Esophagus (tissue), 2 donors: ENCODE results near the gene NOSTRIN. TPM values are rescaled to one million over a fixed set of nuclear protein-coding genes. Genes with fewer than 3 reads are reported as not detected.

Source experiments
- H3K27ac ChIP-seq, 2 donors: one replicate each; pipeline ENCODE4 v1.5.1; 2013; ENCODE audit warnings: low read depth in 2 of 2, mild to moderate bottlenecking in 2 of 2, inconsistent platforms in 1 of 2, low read length in 1 of 2, moderate library complexity in 1 of 2
- H3K27me3 ChIP-seq, 2 donors: one replicate each; pipeline ENCODE4 v1.6.1; 2013; ENCODE audit warnings: low read length in 2 of 2, control low read depth in 1 of 2, mild to moderate bottlenecking in 1 of 2; ENCODE audit not compliant: insufficient read depth in 2 of 2, control insufficient read depth in 1 of 2
- H3K36me3 ChIP-seq, 2 donors: one replicate each; pipeline ENCODE4 v1.6.1; 2013; ENCODE audit warnings: low read length in 1 of 2; ENCODE audit not compliant: control insufficient read depth in 2 of 2, insufficient read depth in 2 of 2
- H3K4me1 ChIP-seq, 2 donors: one replicate each; pipeline ENCODE4 v1.6.1; 2013; ENCODE audit warnings: low read length in 1 of 2; ENCODE audit not compliant: control insufficient read depth in 2 of 2, insufficient read depth in 2 of 2
- H3K4me3 ChIP-seq, 2 donors: one replicate each; pipeline ENCODE4 v1.5.1; 2013; ENCODE audit warnings: low read length in 2 of 2, mild to moderate bottlenecking in 2 of 2, low read depth in 1 of 2, moderate library complexity in 1 of 2
- H3K9me3 ChIP-seq, 2 donors: one replicate each; pipeline ENCODE4 v1.6.1; 2013; ENCODE audit warnings: mild to moderate bottlenecking in 2 of 2, low read depth in 1 of 2, low read length in 1 of 2, moderate library complexity in 1 of 2; ENCODE audit not compliant: control insufficient read depth in 2 of 2, insufficient read depth in 1 of 2
- WGBS, 2 donors: extraction: QIAGEN DNeasy Blood & Tissue Kit; methylation state at CpG; one replicate each; pipeline ENCODE4 v1.1.7; 2013; 5-methylcytosine and 5-hydroxymethylcytosine counted together
- polyA plus RNA-seq, 2 donors: library from polyadenylated mRNA; stranded (reverse); fragments of 200-250 nt; gene quantifications; one replicate each; pipeline ENCODE4 v1.2.3, GENCODE V29; 2013
- donor health status: healthy with polysubstance abuse.
- donor health status: Bipolar disorder and iron deficiency.

NOSTRIN gene
- polyA plus RNA-seq, 2 donors = 3.4 to 6.3 TPM

DNA sequence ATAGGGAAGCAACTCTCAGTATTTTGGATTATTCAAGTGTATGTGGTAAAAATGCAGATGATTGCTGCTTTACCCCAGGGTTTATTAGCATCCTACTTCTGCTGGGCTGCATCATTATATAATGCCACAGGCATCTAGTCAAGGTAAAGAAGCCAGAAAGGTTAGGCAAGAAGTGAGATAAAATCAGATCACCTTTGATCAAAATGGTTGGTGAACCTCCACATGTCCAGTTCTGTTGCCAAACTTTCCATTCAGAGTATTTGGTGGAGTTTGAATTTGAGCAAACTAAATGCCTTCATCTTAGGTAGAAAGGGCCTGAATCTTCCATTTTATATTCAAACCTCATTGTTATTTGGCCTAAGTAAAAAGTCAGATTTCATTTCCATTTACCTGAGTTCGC is 29.7 kb upstream of the NOSTRIN start:
- no peaks in the 10 kb centered on the region for H3K27me3 ChIP-seq
- no peak overlapping the region for H3K27ac ChIP-seq
- no peak overlapping the region for H3K4me3 ChIP-seq
- H3K4me1 ChIP-seq = no peaks in the 10 kb centered on the region
- WGBS, 2 donors = 100% methylated on average over 1 of the region's 1 CpG
- H3K9me3 ChIP-seq = no peaks in the 10 kb centered on the region
- no peaks in the 10 kb centered on the region for H3K36me3 ChIP-seq

- 81 to 85% methylated on average over 2 of the region's 2 CpGs for WGBS, 2 donors
- H3K27ac ChIP-seq = no peak overlapping the region
- no peak overlapping the region for H3K4me3 ChIP-seq
- no peaks in the 10 kb centered on the region for H3K27me3 ChIP-seq
- no peaks in the 10 kb centered on the region for H3K36me3 ChIP-seq
- H3K9me3 ChIP-seq = no peaks in the 10 kb centered on the region
- H3K4me1 ChIP-seq = no peaks in the 10 kb centered on the region
Measured at GRCh38 chr2:168773128-168773527, 29.3 kb upstream of the NOSTRIN start.

DNA sequence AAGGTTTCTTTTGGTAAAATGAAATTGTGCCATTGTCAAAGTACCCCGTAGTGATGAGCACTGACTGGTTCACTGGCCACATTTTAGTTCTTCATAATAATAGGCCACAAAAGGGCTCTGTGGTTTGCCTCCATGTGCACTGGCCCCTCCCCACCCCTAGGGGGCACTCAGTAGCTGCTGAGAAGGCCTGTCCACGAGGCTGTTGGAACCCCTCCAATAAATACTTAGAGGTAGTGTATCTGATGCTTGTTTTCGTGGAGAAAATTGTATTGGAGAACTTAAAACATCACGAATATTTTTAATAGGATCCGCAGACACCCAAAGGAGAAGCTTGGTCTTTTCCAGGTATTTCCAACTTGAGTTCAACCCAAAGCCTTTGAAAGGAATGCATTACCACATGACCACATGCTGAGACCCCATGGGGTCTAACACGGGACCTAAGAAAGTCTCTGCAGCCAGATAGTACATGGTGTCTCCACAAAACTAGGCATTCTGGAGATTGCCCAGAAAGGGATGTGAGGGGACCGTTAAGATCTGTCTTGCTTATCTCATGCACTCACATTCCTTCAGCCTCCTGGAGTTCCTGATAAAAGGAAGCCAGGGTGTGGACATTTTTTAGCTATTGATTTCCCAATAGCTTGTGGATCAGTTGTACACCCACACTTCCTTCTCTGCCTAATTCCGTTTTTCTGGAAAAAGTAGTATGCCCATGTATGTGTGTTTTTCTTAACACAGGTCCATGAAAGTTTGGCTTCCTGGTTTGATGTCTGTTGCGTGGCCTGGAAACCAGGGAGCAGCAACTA is 28.5 kb upstream of the NOSTRIN start:
- no peaks in the 10 kb centered on the region for H3K9me3 ChIP-seq
- 59 to 64% methylated on average over 9 of the region's 9 CpGs for WGBS, 2 donors
- H3K4me3 ChIP-seq = no peak overlapping the region
- H3K27me3 ChIP-seq = no peaks in the 10 kb centered on the region
- no peaks in the 10 kb centered on the region for H3K4me1 ChIP-seq
- H3K36me3 ChIP-seq = no peaks in the 10 kb centered on the region
- no peak overlapping the region for H3K27ac ChIP-seq

DNA sequence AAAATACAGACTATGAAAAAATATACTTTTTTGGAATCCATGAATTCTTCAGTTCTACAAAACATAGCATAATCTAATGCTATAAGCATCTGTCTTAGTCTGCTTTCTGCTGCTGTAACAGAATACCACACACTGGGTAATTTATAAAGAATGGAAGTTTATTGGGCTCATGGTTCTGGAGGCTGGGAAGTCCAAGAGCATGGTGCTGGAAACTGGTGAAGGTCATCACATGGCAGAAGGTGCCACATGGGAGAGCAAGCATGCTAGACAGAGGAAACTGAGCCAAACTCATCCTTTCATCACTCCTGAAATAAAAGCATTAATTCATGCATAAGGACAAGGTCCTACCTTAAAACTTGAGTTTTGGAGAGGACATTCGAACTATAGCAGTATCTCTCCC is 26.6 kb upstream of the NOSTRIN start:
- no peak overlapping the region for H3K4me3 ChIP-seq
- WGBS, 2 donors = 0 to 2% methylated on average over 1 of the region's 1 CpG
- H3K27me3 ChIP-seq = no peaks in the 10 kb centered on the region
- no peak overlapping the region for H3K27ac ChIP-seq
- no peaks in the 10 kb centered on the region for H3K36me3 ChIP-seq
- no peaks in the 10 kb centered on the region for H3K9me3 ChIP-seq
- H3K4me1 ChIP-seq = no peaks in the 10 kb centered on the region

- Histone ChIP-seq H3K9me3 (no peaks in the 10 kb centered on the region), H3K4me1 (no peaks in the 10 kb centered on the region), H3K27me3 (no peaks in the 10 kb centered on the region), H3K36me3 (no peaks in the 10 kb centered on the region), H3K27ac (no peak overlapping the region), H3K4me3 (no peak overlapping the region)
- 46 to 52% methylated on average over 1 of the region's 1 CpG for WGBS, 2 donors
Measured at GRCh38 chr2:168780669-168781071, 21.8 kb upstream of the NOSTRIN start.

DNA sequence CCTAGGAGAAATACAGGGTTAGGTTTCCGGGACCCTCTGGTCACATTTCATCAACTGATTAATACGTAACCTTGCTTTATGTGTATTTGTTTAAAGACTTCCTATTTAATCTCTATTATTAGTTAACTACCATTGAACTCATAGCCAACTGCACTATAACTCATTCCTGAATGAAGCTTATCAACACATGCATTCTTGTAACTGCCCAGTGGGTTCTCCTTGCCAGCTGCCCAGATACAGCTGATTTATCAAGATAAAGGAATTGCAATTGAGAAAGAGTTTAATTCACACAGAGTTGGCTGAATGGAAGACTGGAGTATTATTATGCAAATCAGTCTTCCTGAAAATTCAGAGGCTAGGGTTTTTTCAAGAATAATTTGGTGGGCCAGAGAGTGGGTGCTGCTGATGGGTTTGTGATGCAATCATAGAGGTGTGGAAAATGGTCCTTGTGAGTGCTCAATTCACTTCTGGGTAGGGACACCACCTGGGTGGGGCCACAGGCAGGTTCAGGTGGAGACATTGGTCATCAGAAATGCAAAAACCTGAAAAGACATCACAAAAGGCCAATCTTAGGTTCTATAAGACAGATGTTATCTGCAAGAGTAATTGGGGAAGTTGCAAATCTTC is 21.1 kb upstream of the NOSTRIN start:
- Histone ChIP-seq H3K4me1 (no peaks in the 10 kb centered on the region), H3K9me3 (no peaks in the 10 kb centered on the region), H3K27me3 (no peaks in the 10 kb centered on the region), H3K36me3 (no peaks in the 10 kb centered on the region), H3K27ac (no peak overlapping the region), H3K4me3 (no peak overlapping the region)
- 79 to 85% methylated on average over 2 of the region's 2 CpGs for WGBS, 2 donors

GRCh38 chr2:168782271-168782670 is 20.2 kb upstream of the NOSTRIN start:
- WGBS, 2 donors = 96 to 97% methylated on average over 4 of the region's 4 CpGs
- Histone ChIP-seq H3K4me1 (no peaks in the 10 kb centered on the region), H3K36me3 (no peaks in the 10 kb centered on the region), H3K27ac (no peak overlapping the region), H3K9me3 (no peaks in the 10 kb centered on the region), H3K4me3 (no peak overlapping the region), H3K27me3 (no peaks in the 10 kb centered on the region)

DNA sequence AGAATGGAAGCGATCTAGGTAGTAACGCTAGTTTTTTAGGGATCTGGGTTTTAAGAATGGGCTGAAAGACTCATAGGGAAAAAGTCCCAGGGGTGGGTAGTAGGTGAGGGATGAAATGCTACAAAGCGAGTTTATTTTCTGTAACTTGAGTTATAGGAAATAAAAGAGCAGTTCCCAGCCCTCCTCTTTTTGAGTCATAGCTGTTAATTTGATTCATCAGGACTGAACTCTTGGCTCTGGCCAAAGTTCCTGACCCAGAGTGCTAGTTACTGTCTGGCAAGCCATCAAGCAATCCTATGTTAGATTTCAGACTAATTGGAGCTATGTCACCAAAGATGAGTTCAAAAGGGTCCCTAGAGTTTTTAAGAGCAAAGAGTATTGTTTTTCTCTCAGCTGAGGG is 17.4 kb upstream of the NOSTRIN start:
- Histone ChIP-seq H3K9me3 (no peaks in the 10 kb centered on the region), H3K27me3 (no peaks in the 10 kb centered on the region), H3K27ac (no peak overlapping the region), H3K4me3 (no peak overlapping the region), H3K36me3 (no peaks in the 10 kb centered on the region), H3K4me1 (no peaks in the 10 kb centered on the region)
- WGBS, 2 donors = 75 to 86% methylated on average over 3 of the region's 3 CpGs

DNA sequence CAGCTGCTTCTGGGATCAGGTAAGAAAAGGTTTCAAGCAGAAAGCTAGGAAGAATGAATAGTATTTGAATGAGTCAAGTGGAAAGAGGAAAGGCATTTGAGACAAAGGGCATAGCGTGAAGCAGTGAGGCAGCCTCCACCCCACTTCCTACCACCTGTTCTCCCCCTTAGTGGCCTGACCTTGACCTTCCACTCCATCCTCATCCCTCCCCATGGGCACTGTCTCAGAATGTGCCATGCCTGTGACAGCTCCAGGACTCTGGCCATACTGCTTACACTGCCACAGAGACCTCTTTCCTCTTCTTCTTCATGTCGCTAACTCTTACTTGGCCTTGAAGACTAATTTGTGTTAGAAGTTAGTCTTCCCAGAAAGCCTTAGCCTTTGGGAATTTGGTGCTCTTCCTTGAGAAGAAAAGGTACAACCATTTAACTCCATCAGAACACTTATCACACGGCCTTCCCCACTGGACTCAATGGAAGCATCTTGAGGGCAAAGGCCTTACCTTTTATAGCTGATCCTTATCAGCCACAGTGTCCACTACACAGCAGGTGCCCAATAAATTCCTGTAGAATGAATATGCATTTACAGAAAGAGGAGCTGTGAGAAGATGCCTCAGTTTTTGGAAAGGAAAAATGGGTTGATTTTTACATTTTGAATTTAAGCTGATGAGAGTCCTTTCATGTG is 15.2 kb upstream of the NOSTRIN start:
- no peak overlapping the region for H3K4me3 ChIP-seq
- H3K36me3 ChIP-seq = no peaks in the 10 kb centered on the region
- no peaks in the 10 kb centered on the region for H3K27me3 ChIP-seq
- H3K9me3 ChIP-seq = no peaks in the 10 kb centered on the region
- WGBS, 2 donors = 86 to 93% methylated on average over 3 of the region's 3 CpGs
- H3K27ac ChIP-seq = no peak overlapping the region
- no peaks in the 10 kb centered on the region for H3K4me1 ChIP-seq
